HG03280 (cell line): ENCODE measurements around the gene PIK3C2B.

Experiments
- ATAC-seq: cut with Tn5 transposase; IDR thresholded peaks from one replicate; pipeline ENCODE4 v1.9.1; 2021; ENCODE audit warnings: mild to moderate bottlenecking, moderate library complexity; ENCODE audit not compliant: unreplicated experiment

PIK3C2B gene

DNA sequence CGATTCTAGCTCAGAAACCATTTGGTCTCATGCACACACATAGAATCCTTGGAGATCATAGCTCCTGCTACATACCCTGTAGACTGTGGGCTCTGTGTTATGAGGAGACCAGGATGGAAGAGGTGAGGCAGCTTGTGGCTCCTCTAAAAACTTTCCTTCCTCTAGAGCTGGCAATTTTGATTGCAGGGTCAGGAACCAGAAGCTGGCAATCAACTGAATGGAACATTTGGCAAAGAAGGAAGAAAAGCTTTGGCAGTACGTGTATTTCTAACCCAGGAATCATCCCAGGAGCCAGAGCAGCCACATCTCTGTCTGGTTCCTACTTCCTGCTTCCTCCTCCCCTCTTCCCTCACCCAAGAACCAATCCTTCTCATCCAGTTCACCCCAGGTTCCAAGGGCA lies 15.7 kb downstream of the PIK3C2B start:
- no peak for ATAC-seq

DNA sequence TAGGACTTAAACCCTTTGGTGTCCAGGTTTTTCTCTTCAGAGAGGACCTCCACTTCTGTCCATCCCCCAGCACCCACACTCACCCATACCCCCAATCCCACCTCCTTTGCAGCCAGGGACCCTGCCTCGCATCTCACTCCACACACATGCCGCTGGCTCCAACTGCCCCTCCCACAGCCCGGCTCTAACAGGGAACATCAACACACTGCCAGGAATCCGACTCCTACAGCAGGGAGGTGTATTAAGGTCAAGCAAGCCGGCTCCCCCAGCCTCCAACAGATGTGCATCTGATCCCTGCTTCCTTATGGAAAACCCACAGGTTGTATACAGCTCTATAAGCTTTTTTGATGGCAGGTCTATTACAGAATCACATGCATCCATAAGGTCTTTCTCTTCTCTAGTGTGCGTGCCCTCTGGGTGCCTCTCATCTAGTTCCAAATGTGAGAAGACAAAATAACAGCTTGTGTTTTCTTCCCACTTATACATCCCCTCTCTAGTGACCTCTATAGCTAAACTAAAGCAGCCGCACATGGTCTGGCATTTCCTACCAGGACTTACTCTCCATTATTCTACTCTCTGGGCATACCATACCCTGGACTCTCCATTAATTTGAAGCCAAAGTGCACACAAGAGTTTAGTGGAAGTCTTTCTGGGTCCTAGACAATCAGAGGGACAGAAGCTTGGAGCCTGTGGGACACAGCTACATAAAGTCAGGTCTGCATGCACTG lies 16.3 kb downstream of the PIK3C2B start:
- no peak for ATAC-seq

DNA sequence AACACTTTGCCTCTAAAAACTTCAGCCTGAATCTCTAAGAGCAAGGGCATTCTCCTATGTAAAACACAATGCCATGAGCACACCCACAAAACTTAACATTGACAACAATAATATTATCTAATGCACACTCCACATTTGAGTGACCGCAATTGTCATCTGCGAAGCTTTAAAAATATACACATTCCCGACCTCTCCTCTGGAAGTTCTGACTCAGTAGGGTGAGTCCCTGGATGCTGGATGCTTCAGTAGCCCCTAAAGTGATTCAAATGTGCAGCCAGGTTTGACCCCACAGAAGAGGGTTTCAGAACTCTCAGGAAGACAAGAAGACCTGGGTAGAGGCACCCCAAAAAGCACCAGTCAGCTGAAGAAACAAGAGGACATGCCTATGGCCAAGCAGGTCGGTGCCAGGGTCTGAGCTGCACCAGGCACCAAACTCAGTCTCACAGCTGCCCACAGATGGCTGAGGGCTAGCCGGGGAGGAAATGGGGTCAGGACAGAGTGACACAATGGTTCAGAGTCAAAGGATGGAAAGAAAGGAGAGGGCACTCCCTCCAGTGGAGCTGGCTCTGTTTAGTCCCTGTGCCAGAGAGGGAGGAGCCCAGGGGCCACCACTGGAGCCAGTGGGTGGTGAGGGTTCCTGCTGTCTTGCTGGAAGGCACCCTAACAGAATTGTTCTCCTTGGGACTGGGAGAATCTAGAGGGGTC lies 17.4 kb downstream of the PIK3C2B start:
- no peak for ATAC-seq

DNA sequence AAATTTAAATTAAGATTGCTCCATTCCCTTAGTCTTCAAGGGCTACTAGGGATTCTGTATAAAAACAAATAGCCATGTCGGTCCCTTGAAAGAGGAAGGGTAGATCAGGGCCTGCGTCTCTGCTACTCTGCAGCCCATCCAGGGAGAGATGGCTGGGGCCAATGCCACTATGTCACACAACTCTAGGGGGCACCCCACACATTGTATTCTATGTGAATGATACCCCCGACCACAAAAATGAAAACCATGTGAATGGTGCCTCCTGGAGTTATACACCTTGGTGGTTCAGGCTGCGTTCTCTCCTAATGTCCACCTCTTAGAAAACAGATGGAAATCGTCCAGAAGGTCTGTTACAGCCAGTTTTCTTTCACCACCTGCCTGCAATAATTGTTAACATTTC lies 18.0 kb downstream of the PIK3C2B start:
- ATAC-seq, result no peak

DNA sequence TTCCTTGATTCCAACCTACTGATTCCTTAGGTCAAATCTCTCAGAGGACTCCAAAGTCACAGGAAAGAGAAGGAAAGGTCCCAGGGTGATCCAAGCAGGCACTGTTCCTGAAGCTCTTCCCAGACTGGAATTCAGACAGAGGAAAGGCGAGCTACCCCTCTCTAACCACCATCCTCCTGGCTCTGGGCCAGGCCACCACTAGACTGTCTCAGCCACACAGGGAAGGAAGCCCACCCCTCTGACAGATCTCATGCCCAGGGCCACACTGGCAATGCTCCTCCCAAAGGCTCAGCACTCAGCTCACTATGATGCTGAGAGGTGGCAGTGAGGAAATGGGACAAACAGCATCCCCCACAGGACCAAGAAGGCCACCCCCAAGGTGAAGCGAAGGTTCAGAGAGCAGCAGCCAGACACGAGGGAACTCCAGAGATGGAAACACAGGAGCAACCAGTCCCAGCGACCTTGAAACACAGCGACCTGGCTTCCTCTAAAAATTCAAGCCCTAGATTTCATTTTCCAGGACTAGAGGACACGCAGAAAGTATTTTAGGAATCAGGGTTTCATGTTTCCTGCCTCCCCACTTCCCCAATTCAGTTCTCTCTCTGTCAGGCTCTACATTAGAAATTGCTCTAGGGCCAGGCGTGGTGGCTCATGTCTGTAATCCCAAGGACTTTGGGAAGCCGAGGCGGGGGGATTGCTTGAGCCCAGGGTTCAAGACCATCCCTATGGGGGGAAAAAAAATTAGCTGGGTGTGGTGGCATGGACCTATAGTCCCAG lies 18.8 kb downstream of the PIK3C2B start:
- no peak for ATAC-seq

- no peak for ATAC-seq
Observed at GRCh38 chr1:204473400-204473965, 21.1 kb downstream of the PIK3C2B start.

- ATAC-seq, result no peak
Observed at GRCh38 chr1:204472660-204473059, 21.9 kb downstream of the PIK3C2B start.

GRCh38 chr1:204471687-204472086 lies 22.9 kb downstream of the PIK3C2B start:
- ATAC-seq, result no peak

DNA sequence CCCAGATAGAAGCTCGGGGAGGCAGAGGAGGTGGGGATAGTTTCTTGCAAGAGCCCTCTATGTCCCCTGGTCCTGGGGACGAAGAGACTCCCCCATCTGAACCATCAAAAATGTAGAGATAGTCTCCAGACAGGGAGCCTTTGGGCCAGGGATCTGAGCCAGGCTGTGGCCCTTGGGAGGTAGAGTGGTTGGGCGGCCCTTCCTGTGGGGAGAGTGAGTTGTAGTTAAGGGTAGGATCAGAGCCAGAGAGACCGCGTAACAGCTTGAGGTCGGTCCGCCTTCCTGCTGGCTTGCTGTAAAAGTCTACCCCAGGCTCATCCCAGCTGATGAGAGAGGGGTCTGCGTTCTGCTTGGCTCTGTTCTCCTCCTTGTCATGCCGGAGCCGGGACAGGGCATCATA lies 25.3 kb downstream of the PIK3C2B start:
- no peak for ATAC-seq

GRCh38 chr1:204468766-204469302 lies 25.8 kb downstream of the PIK3C2B start:
- no peak for ATAC-seq

DNA sequence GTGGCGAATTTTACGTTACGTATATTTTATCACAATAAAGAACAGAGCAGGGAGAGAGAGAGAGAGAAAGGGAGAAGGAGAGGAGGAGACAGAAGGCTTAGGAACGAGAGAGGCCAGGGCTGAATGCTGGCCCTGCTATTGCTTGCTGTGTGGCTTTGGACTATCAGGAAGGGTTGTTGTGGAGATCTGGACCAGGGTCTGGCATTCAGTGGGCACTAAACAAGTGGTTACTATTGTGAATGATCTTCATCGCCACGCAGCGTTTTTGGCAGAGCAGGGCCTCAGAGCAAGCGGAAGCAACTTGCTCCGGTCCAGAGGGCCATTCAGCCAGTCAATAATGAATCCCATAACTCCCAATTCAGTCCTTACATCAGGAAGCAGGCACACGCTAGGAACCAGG lies 26.4 kb downstream of the PIK3C2B start:
- ATAC-seq, result no peak

DNA sequence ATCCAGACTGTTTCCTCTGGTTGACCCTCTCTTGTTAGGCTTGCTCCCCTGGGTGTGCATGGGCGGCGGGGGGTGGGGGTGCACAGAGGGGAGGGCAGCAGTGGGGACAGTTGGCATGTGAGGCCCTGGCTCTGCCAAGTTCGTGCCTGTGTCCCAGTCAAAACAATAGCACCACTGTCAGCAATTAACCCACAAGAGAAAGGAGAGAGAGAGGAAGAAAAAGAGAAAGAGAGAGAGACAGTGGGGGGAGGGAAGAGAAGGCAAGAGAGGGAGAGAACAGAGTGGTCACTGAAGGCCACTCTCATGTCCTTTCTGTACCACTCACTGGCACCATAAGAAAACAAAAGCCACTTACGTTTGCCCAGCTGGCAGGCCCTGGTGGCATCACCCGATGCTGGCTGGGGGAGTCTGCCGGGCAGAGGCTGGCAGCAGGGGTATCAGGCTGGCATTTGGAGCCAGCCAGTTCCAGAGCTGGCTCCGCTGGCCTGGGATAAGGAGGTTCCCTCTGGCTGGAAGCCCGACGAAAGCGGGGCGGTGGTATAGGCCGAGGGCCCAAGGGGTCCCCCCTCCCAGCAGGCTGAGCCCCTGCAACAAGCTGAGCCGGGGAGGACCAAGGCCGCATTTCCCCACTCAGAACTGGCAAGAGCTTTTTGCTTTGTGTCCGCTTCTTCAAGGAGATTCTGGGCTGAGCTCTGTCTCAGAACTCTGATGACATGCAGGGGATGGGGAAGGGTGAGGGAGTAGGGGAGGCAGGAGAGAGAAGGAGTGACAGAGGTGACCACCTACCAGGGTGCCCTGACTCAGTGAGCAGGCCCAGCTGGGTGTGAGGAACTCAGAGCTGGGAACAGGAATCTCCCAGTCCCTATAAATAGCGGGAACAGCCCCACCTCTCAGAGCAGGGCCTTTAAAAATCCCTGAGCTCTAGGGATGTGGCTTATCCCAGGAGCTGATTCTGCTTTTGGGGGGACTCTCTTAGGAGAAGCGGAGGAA lies 27.9 kb downstream of the PIK3C2B start:
- no peak for ATAC-seq

DNA sequence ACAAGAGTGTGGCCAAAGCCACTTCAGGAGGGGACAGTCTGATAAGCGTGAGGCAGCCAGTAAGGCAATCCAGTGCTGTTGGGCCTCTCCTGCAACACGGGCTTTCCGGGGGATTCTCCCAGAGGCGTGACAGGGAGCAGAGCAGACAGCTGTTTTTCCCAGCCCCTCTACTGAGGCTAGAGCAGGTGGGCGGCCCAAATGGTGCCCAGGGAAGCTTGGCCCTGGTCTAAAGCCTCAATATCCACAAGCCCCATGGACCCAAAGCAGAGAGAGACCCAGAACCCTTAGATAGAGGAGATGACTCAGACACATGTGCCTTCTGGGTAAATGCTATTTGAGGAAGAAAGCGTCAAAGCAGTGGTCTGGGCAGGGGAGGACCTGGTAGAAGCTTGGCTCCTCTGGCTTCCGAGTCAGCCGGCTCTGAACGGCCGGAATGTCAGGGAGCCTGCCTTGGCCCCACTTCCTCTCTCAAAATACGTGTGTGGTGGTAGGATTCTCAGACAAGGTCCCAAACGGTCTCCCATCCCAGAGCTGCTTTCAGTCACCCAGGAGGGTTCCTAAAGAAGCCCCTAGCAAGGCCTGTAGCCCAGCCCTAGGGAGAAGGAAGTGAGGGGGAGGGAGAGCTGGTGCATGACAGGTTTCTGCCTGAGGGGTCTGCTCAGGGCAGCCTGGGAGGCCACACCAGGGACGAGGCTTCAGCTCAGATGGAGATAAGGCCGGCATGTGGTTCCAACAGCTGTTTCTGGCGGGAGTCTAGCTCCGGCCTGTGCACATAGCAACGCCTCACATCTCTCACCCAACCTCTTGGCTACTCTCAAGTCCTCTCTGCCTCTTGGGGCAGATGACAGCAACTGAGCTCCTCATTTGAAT lies 28.8 kb downstream of the PIK3C2B start:
- ATAC-seq, result peak; percentile 71

DNA sequence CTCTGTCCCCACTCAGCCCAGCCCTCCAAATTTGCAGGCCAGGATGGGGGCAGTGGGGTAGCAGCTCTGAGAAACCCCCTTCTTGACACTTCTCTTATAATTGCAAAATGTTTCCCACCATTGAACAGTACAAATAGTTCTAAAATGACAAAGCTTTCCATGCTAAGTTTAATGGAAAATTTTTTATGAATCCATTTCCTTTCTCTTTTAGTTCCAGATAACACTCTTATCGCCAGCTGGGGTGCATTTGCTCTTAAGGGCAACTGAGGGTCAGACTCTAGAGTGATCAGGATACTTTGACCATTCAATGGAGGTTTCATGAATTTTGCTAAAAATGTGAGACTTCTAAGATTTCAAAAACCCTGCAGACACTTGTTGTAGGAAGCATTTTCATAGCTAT lies 29.9 kb downstream of the PIK3C2B start:
- no peak for ATAC-seq

- no peak for ATAC-seq
Observed at GRCh38 chr1:204464187-204464631, 30.4 kb downstream of the PIK3C2B start.

DNA sequence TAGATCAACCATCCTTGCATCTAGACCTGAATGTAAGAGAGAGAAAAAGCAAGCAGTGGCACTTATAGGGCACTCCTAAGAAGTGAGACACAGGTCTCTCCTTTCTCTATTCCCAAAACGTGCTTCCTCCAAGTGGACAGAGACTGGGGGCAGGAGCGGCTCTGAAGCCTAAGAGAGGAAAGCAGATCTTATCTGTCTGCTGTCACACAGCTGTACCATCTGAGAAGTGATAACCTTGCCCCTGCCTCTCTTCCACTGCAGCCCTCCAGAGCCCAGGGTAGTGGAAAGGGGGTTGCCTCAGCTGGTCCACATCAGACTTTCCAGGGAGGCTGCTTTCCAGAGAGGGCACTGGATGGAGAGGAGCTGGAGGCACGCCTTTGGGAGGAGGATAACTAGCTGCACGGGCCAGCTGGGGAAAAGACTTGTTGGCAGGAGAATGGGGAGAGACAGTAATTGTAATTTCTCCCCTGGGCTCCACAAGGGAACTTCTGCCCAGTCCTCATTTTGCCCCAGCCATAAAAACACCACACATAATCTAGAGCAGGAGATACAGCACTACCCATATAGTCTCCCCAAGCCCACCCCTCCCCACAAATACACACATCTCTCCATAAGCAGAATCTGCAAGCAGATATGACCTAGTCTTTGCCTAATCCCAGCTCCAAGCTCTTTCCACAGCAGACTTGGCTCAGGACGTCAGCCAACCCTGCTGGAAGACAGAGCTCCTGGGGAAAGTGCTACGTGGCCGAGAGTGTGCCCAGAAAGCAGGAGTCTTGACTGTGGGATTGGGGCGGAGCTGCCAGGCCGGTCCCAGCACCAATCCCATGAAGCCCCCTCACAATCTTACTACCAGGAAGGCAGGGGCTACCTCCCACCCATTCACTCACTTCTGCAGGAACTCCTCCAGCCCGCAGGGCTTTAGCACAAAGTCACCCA lies 31.2 kb downstream of the PIK3C2B start:
- ATAC-seq, result no peak

- ATAC-seq, result no peak
Observed at GRCh38 chr1:204462229-204462561, 32.4 kb downstream of the PIK3C2B start.
